H1 (cell line): Measurements from ENCODE around the gene PRTN3. TPM values are rescaled to one million over a fixed set of nuclear protein-coding genes. Genes with fewer than 3 reads are reported as not detected.
A peak's percentile ranks its signal among the peaks of the same experiment; 100 is the strongest.

Source experiments
- CTCF ChIA-PET: fragments of 300-600 bp; sonication (Branson Sonifier 250); formaldehyde crosslinking; loops from one replicate; lab custom pipeline; 2021; ENCODE audit not compliant: partially characterized antibody; lab: Charles Lee
- POLR2A ChIA-PET: fragments of 300-600 bp; sonication (Branson Sonifier 250); formaldehyde crosslinking; loops from one replicate; lab custom pipeline; 2021; ENCODE audit warnings: inconsistent platforms; ENCODE audit not compliant: partially characterized antibody; lab: Charles Lee
- DNase-seq, 2 experiments: peaks; one replicate each; pipeline versions ENCODE4 v3.0.0 to v3.0.0-alpha.2; 2010 to 2022; ENCODE audit warnings: low spot score in 2 of 2, low read depth in 1 of 2, mixed read lengths in 1 of 2
- FAIRE-seq: peaks from 2 replicates; lab custom pipeline; 2011; peaks lifted over from hg19 to GRCh38; lab: Jason Lieb, UNC
- H2AFZ ChIP-seq: 2 replicates; pipeline ENCODE4 v1.8.1; 2012; ENCODE audit warnings: low read length, inconsistent platforms
- H2AK5ac ChIP-seq: 2 replicates; pipeline ENCODE4 v1.6.1; 2013; ENCODE audit warnings: low read depth, low read length
- H2BK120ac ChIP-seq: replicated peaks from 2 replicates; pipeline ENCODE3; 2013; ENCODE audit warnings: low read depth, low read length, inconsistent platforms
- H2BK12ac ChIP-seq: 2 replicates; pipeline ENCODE4 v1.6.1; 2013; ENCODE audit warnings: low read depth, low read length
- H2BK15ac ChIP-seq: 2 replicates; pipeline ENCODE4 v1.6.1; 2013; ENCODE audit warnings: low read length
- H2BK20ac ChIP-seq: 2 replicates; pipeline ENCODE4 v1.6.1; 2013; ENCODE audit warnings: low read length
- H2BK5ac ChIP-seq: 2 replicates; pipeline ENCODE4 v1.6.1; 2013; ENCODE audit warnings: low read depth, low read length
- H3K14ac ChIP-seq: 2 replicates; pipeline ENCODE4 v1.6.1; 2013; ENCODE audit warnings: inconsistent platforms; ENCODE audit not compliant: insufficient read length
- H3K18ac ChIP-seq: 2 replicates; pipeline ENCODE4 v1.6.1; 2013; ENCODE audit warnings: low read length; ENCODE audit errors: extremely low read depth
- H3K23ac ChIP-seq: 2 replicates; pipeline ENCODE4 v1.6.1; 2013; ENCODE audit warnings: inconsistent platforms; ENCODE audit not compliant: insufficient read length
- H3K23me2 ChIP-seq: 2 replicates; pipeline ENCODE4 v1.6.1; 2013; ENCODE audit warnings: low read depth, low read length
- H3K27ac ChIP-seq: 2 replicates; pipeline ENCODE4 v1.6.1; 2011; ENCODE audit warnings: low read depth, low read length, inconsistent platforms
- H3K27me3 ChIP-seq, 4 experiments: replicated peaks in 1 of 4; 1 replicate in 1 of 4; 2 replicates in 3 of 4; pipeline versions ENCODE4 v1.6.1 to v1.8.1; 2011 to 2013; ENCODE audit warnings: low read length in 3 of 4, mild to moderate bottlenecking in 3 of 4, inconsistent platforms in 2 of 4, mixed read lengths in 2 of 4, moderate library complexity in 1 of 4; ENCODE audit not compliant: control insufficient read depth in 3 of 4, insufficient read depth in 3 of 4; ENCODE audit errors: extremely low read depth in 1 of 4
- H3K36me3 ChIP-seq, 4 experiments: 2 replicates each; pipeline versions ENCODE4 v1.6.1 to v1.8.1; 2011 to 2013; ENCODE audit warnings: mild to moderate bottlenecking in 4 of 4, low read length in 3 of 4, moderate library complexity in 2 of 4, control low read depth in 1 of 4, inconsistent platforms in 1 of 4; ENCODE audit not compliant: insufficient read depth in 4 of 4, control insufficient read depth in 2 of 4
- H3K4ac ChIP-seq: replicated peaks from 2 replicates; pipeline ENCODE3; 2013; ENCODE audit warnings: low read length, low read depth, mixed read lengths, inconsistent platforms; ENCODE audit not compliant: insufficient read length
- H3K4me1 ChIP-seq, 4 experiments: replicated peaks in 1 of 4; 1 replicate in 1 of 4; 2 replicates in 3 of 4; pipeline versions ENCODE4 v1.6.1 to v1.8.1; 2011 to 2013; ENCODE audit warnings: low read length in 3 of 4, inconsistent platforms in 2 of 4, mixed read lengths in 1 of 4; ENCODE audit not compliant: insufficient read depth in 4 of 4, control insufficient read depth in 3 of 4
- H3K4me2 ChIP-seq, 2 experiments: 2 replicates each; pipeline versions ENCODE4 v1.6.1 to v1.8.1; 2011 to 2013; ENCODE audit warnings: low read depth in 2 of 2, low read length in 2 of 2, control low read depth in 1 of 2, inconsistent platforms in 1 of 2, mild to moderate bottlenecking in 1 of 2; ENCODE audit not compliant: insufficient read depth in 1 of 2
- H3K4me3 ChIP-seq, 4 experiments: fragments of 200-600, 300-600 bp in 1 of 4; sonication (generic), shearing (Covaris generic), sonication (Bioruptor Twin) in 1 of 4; 2 replicates each; pipeline versions ENCODE4 v1.5.1 to v1.8.1; 2011 to 2016; ENCODE audit warnings: low read length in 4 of 4, low read depth in 3 of 4, control low read depth in 2 of 4, inconsistent platforms in 2 of 4, mild to moderate bottlenecking in 2 of 4, mixed read lengths in 1 of 4, moderate library complexity in 1 of 4; ENCODE audit not compliant: insufficient read depth in 2 of 4; ENCODE audit errors: extremely low read depth in 1 of 4
- H3K56ac ChIP-seq: replicated peaks from 2 replicates; pipeline ENCODE3; 2013; ENCODE audit warnings: low read depth, mild to moderate bottlenecking, mixed read lengths, low read length, inconsistent platforms; ENCODE audit not compliant: insufficient read length
- H3K79me1 ChIP-seq: 2 replicates; pipeline ENCODE4 v1.6.1; 2013; ENCODE audit warnings: low read depth, low read length, control low read depth
- H3K79me2 ChIP-seq, 2 experiments: 2 replicates each; pipeline versions ENCODE4 v1.6.1 to v1.8.1; 2012 to 2013; ENCODE audit warnings: low read length in 2 of 2, mild to moderate bottlenecking in 2 of 2, inconsistent platforms in 1 of 2; ENCODE audit not compliant: insufficient read depth in 2 of 2, control insufficient read depth in 1 of 2
- H3K9ac ChIP-seq, 4 experiments: replicated peaks in 1 of 4; 1 replicate in 1 of 4; 2 replicates in 3 of 4; pipeline versions ENCODE4 v1.6.1 to v1.8.1; 2011 to 2013; ENCODE audit warnings: low read depth in 3 of 4, low read length in 3 of 4, control low read depth in 2 of 4, mild to moderate bottlenecking in 2 of 4, moderate library complexity in 2 of 4, inconsistent platforms in 1 of 4; ENCODE audit errors: extremely low read depth in 1 of 4
- H3K9me3 ChIP-seq, 2 experiments: 2 replicates each; pipeline versions ENCODE4 v1.6.1 to v1.8.1; 2012 to 2013; ENCODE audit warnings: mild to moderate bottlenecking in 2 of 2, moderate library complexity in 2 of 2, control low read depth in 1 of 2, inconsistent platforms in 1 of 2, low read depth in 1 of 2, low read length in 1 of 2, mixed read lengths in 1 of 2; ENCODE audit not compliant: insufficient read depth in 2 of 2
- H4K20me1 ChIP-seq, 2 experiments: replicated peaks in 1 of 2; 2 replicates each; pipeline versions ENCODE3 to v1.8.1; 2011 to 2013; ENCODE audit warnings: inconsistent platforms in 2 of 2, low read length in 2 of 2, mild to moderate bottlenecking in 1 of 2; ENCODE audit not compliant: insufficient read depth in 2 of 2, control insufficient read depth in 1 of 2
- H4K5ac ChIP-seq: 2 replicates; pipeline ENCODE4 v1.6.1; 2013; ENCODE audit warnings: low read length, low read depth, mixed read lengths, inconsistent platforms; ENCODE audit not compliant: insufficient read length
- H4K8ac ChIP-seq: 2 replicates; pipeline ENCODE4 v1.8.0; 2013; ENCODE audit warnings: mild to moderate bottlenecking, moderate library complexity, low read length, inconsistent platforms; ENCODE audit not compliant: insufficient read depth; ENCODE audit errors: extremely low read depth
- H4K91ac ChIP-seq: replicated peaks from 2 replicates; pipeline ENCODE3; 2013; ENCODE audit warnings: low read length, mixed read lengths, inconsistent platforms; ENCODE audit not compliant: insufficient read length
- BACH1 ChIP-seq: IDR thresholded peaks from 2 replicates; pipeline ENCODE4 v1.6.1; 2012; ENCODE audit warnings: low read length, improper control_type of control experiment
- CEBPB ChIP-seq: IDR thresholded peaks from 2 replicates; pipeline ENCODE4 v1.6.1; 2012; ENCODE audit warnings: low read depth, low read length
- CHD1 ChIP-seq: IDR thresholded peaks from 2 replicates; pipeline ENCODE4 v1.6.1; 2012; ENCODE audit warnings: low read depth, low read length, improper control_type of control experiment
- CHD2 ChIP-seq: IDR thresholded peaks from 2 replicates; pipeline ENCODE4 v1.6.1; 2012; ENCODE audit warnings: low read length, improper control_type of control experiment
- KDM5A ChIP-seq: fragments of 200-600 bp; IDR thresholded peaks from 2 replicates; pipeline ENCODE4 v1.7.1; 2012; ENCODE audit warnings: mild to moderate bottlenecking, low read length, inconsistent platforms, mixed read lengths
- RNF2 ChIP-seq: fragments of 200-900, 300-1000 bp; sonication (generic); IDR thresholded peaks from 2 replicates; pipeline ENCODE4 v1.7.1; 2016; ENCODE audit warnings: borderline replicate concordance, low read depth, mild to moderate bottlenecking, antibody characterized with exemption, low read length; ENCODE audit not compliant: poor library complexity, severe bottlenecking; ENCODE audit errors: missing control alignments
- SAP30 ChIP-seq: fragments of 300-600 bp; sonication (generic); IDR thresholded peaks from 2 replicates; pipeline ENCODE4 v1.7.1; 2012; ENCODE audit warnings: low read length, moderate library complexity, mild to moderate bottlenecking, inconsistent platforms; ENCODE audit not compliant: insufficient read depth, insufficient replicate concordance
- WGBS, 2 experiments: shearing (Covaris generic) in 1 of 2; methylation state at CpG; one replicate each; pipeline versions ENCODE4 v1.1.6 to v1.1.7; 2013 to 2015; ENCODE audit warnings: low lambda C conversion rate in 2 of 2, mixed read lengths in 2 of 2, inconsistent platforms in 1 of 2, low coverage in 1 of 2, missing lambda C conversion rate in 1 of 2; ENCODE audit not compliant: insufficient replicate concordance in 2 of 2, insufficient coverage in 1 of 2, insufficient read length in 1 of 2; ENCODE audit errors: extremely low coverage in 1 of 2, missing lambda C conversion rate in 1 of 2; 5-methylcytosine and 5-hydroxymethylcytosine counted together
- polyA plus RNA-seq, 7 experiments: library from polyadenylated mRNA; depleted of rRNA in 3 of 7; stranded (reverse) in 5 of 7; unstranded in 2 of 7; fragments of >200 nt in 5 of 7; fragments of 200-250 nt in 2 of 7; gene quantifications; 1 replicate in 5 of 7; 2 replicates in 1 of 7; 4 replicates in 1 of 7; pipeline versions ENCODE4 v1.2.1 to v1.2.3, GENCODE V29; 2011 to 2013; ENCODE audit warnings: missing spikeins in 2 of 7, mixed read lengths in 2 of 7
- total RNA-seq: library from RNA; stranded (reverse); fragmentation: NEBNext Ultra II Directional; extraction: Animal tissue kit (Norgen Biotek cat#: 25700); gene quantifications from 2 replicates; pipeline ENCODE4 v1.2.1, GENCODE V29; 2021

Gene PRTN3
- total and polyA plus RNA-seq, 2 of the 8 experiments (the other 6 are each of a cell fraction or from before 2014, with no cell fraction given), result 0.39 to 2.1 TPM

- H3K23me2 ChIP-seq, result no peaks in the 10 kb centered on the region
- DNase-seq (no peak), FAIRE-seq (no peak)
- H3K4me3 ChIP-seq, result no peak overlapping the region
- no peak overlapping the region for H3K56ac ChIP-seq
- no peaks in the 10 kb centered on the region for H3K4me1 ChIP-seq
- H3K23ac ChIP-seq, result no peak overlapping the region
- no peak overlapping the region for H3K14ac ChIP-seq
- peak overlapping the region; percentile 45; the same call in 1 of the 2 replicates for H4K8ac ChIP-seq
- H4K5ac ChIP-seq, result no peak overlapping the region
- H3K18ac ChIP-seq, result no peak overlapping the region
- H3K79me1 ChIP-seq, result no peaks in the 10 kb centered on the region
- no peak overlapping the region for H2BK5ac ChIP-seq
- no peaks in the 10 kb centered on the region for H4K20me1 ChIP-seq
- H3K36me3 ChIP-seq, result no peaks in the 10 kb centered on the region
- H3K27ac ChIP-seq, result no peak overlapping the region
- no peak overlapping the region for H2AFZ ChIP-seq
- H2BK20ac ChIP-seq, result no peak overlapping the region
- no peaks in the 10 kb centered on the region for H3K9me3 ChIP-seq
- CTCF ChIA-PET, result interaction anchor here (0.7 to 1.7 kb wide), 4 partner anchors 9 to 113 kb away, joined by 3 to 8 read pairs (median 5); no protein-coding TSS in a partner anchor
- H2BK120ac ChIP-seq, result no peak overlapping the region
- no peak overlapping the region for H3K4me2 ChIP-seq
- H3K27me3 ChIP-seq, result 0 out of 7 replicates have a peak, but pooled peaks cover 0 to 2% (median 0%) of the 10 kb centered on the region in 4 experiments
- no peaks in the 10 kb centered on the region for H3K79me2 ChIP-seq
- 83% methylated on average over 12 of the region's 13 CpGs; no CpG with 5 or more reads in 1 of the 2 experiments for WGBS, 2 experiments
- H2BK12ac ChIP-seq, result no peak overlapping the region
- POLR2A ChIA-PET, result interaction anchor here (1.1 to 2.9 kb wide), 5 partner anchors 8 to 54 kb away, joined by 3 to 9 read pairs (median 3); partner anchors contain the start of gene PTBP1
- no peak overlapping the region for H3K9ac ChIP-seq
- TF ChIP-seq CEBPB, result no peak
- TF ChIP-seq CHD1, result no peak
- TF ChIP-seq SAP30, result no peak
- no peak for TF ChIP-seq CHD2
- TF ChIP-seq RNF2, result no peak
- TF ChIP-seq BACH1, result no peak
- no peak for TF ChIP-seq KDM5A
- H2AK5ac ChIP-seq, result no peak overlapping the region
- H2BK15ac ChIP-seq, result 0 out of 2 replicates have a peak overlapping the region, but pooled peaks have one; percentile 46
- no peak overlapping the region for H4K91ac ChIP-seq
- H3K4ac ChIP-seq, result no peak overlapping the region
These were observed 10.2 kb downstream of the PRTN3 start for GRCh38 chr19:850979-851335.
